ENCODE data around the gene KLHDC7B. TPM values are rescaled to one million over a fixed set of nuclear protein-coding genes. Genes with fewer than 3 reads are reported as not detected.

KLHDC7B gene
- total and polyA plus RNA-seq, 2 of the 13 experiments (the other 11 are each of a cell fraction or from before 2014, with no cell fraction given), result 0.11 TPM; not detected in 1

DNA sequence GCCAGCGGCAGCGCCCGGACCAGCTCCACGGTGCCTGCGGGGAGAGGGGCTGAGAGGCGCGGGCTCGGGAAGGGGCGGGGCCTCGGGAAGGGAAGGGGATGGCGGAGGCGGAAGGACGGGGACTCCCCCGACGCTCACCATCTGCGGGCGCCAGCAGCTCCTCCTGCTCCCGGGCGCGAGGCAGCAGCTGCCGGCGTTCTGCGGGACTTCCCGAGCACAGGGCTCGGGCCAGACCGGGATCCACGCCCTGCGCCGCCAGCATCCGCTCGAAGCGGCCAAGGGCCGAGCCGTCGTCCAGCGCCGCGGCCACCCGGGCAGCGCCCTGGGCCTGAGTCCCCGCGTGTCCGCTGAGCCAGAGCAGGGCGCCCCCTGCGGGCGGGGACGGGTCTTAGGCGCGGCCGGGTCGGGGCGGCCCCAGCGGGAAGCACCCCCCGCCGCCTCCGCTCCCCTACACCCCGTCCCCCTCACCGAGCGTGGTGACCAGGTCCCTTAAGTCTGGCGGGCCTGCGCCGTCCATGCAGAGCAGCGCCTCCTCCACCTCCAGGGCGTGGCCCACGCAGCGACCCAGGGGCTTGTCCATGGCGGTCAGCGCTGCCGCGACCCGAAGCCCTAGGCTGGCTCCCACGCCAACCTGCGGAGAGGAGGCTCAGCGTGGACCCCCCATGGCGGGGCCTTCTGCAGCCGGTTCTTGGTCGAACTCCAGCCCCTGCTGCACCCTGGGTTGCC lies 19.4 kb upstream of the KLHDC7B start (continued):
- TF ChIP-seq MXI1 (IDR thresholded peaks at IDR 0.05; ENCODE audit: borderline replicate concordance, low read depth, low read length) (no peak), NFYC (CRISPR knock-in tag; IDR thresholded peaks at IDR 0.05) (no peak), ZNF746 (CRISPR knock-in tag; IDR thresholded peaks at IDR 0.05) (no peak; the same call in 1 of the 2 replicates), TBX2 (CRISPR knock-in tag; IDR thresholded peaks at IDR 0.05; ENCODE audit: borderline replicate concordance) (no peak), BRCA1 (CRISPR knock-in tag; IDR thresholded peaks at IDR 0.05) (no peak), SALL1 (CRISPR knock-in tag; IDR thresholded peaks at IDR 0.05) (no peak; the same call in 1 of the 2 replicates), ZNF674 (CRISPR knock-in tag; IDR thresholded peaks at IDR 0.05; ENCODE audit: low read depth) (no peak), ZNF331 (CRISPR knock-in tag; IDR thresholded peaks at IDR 0.05) (peak; percentile 53), ZNF766 (CRISPR knock-in tag; IDR thresholded peaks at IDR 0.05; ENCODE audit: borderline replicate concordance) (no peak), RFX5 (IDR thresholded peaks at IDR 0.05; ENCODE audit: low read depth, low read length) (no peak), ZNF678 (CRISPR knock-in tag; IDR thresholded peaks at IDR 0.05) (no peak), PAWR (CRISPR knock-in tag; IDR thresholded peaks at IDR 0.05; ENCODE audit: borderline replicate concordance) (0 out of 2 replicates have a peak, but pooled peaks have one; percentile 35), LCORL (IDR thresholded peaks at IDR 0.05) (no peak), LCORL (CRISPR knock-in tag; IDR thresholded peaks at IDR 0.05) (no peak), TBL1XR1 (IDR thresholded peaks at IDR 0.05; ENCODE audit: borderline replicate concordance, low read length, partially characterized antibody) (no peak), ZNF460 (CRISPR knock-in tag; IDR thresholded peaks at IDR 0.05; ENCODE audit: borderline replicate concordance) (no peak), SIN3A (IDR thresholded peaks at IDR 0.05; ENCODE audit: borderline replicate concordance, low read depth, low read length) (no peak), ZNF557 (CRISPR knock-in tag; IDR thresholded peaks at IDR 0.05) (no peak), ZNF446 (CRISPR knock-in tag; IDR thresholded peaks at IDR 0.05) (peak; percentile 32; the same call in 1 of the 2 replicates)
- TF ChIP-seq, protein P1, sequence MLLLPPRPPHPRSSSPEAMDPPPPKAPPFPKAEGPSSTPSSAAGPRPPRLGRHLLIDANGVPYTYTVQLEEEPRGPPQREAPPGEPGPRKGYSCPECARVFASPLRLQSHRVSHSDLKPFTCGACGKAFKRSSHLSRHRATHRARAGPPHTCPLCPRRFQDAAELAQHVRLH (CRISPR knock-in tag; IDR thresholded peaks at IDR 0.05; ENCODE audit: borderline replicate concordance, low read depth), result no peak
- TF ChIP-seq, protein P2, sequence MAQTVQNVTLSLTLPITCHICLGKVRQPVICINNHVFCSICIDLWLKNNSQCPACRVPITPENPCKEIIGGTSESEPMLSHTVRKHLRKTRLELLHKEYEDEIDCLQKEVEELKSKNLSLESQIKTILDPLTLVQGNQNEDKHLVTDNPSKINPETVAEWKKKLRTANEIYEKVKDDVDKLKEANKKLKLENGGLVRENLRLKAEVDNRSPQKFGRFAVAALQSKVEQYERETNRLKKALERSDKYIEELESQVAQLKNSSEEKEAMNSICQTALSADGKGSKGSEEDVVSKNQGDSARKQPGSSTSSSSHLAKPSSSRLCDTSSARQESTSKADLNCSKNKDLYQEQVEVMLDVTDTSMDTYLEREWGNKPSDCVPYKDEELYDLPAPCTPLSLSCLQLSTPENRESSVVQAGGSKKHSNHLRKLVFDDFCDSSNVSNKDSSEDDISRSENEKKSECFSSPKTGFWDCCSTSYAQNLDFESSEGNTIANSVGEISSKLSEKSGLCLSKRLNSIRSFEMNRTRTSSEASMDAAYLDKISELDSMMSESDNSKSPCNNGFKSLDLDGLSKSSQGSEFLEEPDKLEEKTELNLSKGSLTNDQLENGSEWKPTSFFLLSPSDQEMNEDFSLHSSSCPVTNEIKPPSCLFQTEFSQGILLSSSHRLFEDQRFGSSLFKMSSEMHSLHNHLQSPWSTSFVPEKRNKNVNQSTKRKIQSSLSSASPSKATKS (CRISPR knock-in tag; IDR thresholded peaks at IDR 0.05), result no peak
- TF ChIP-seq, protein P3, sequence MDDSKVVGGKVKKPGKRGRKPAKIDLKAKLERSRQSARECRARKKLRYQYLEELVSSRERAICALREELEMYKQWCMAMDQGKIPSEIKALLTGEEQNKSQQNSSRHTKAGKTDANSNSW (CRISPR knock-in tag; IDR thresholded peaks at IDR 0.05; ENCODE audit: borderline replicate concordance), result no peak
